Activated CD8-positive, alpha-beta memory T cell treated with anti-CD3 and anti-CD28 coated beads for 24 hours (primary cell): ENCODE measurements around the gene SEMA3C.

ENCODE experiments used
- DNase-seq: peaks from one replicate; pipeline ENCODE4 v3.0.0-alpha.2; 2020

The SEMA3C gene

GRCh38 chr7:80884511-80885195 lies 34.2 kb downstream of the SEMA3C start:
- DNase-seq, result no peak

GRCh38 chr7:80883154-80884025 lies 35.5 kb downstream of the SEMA3C start:
- no peak for DNase-seq

- no peak for DNase-seq
Measured at GRCh38 chr7:80882213-80882801, 36.5 kb downstream of the SEMA3C start.

GRCh38 chr7:80881351-80881900 lies 37.4 kb downstream of the SEMA3C start:
- no peak for DNase-seq

GRCh38 chr7:80879849-80880248 lies 39.0 kb downstream of the SEMA3C start:
- no peak for DNase-seq

- no peak for DNase-seq
Measured at GRCh38 chr7:80876894-80877414, 41.9 kb downstream of the SEMA3C start.

- DNase-seq, result no peak
Measured at GRCh38 chr7:80875537-80876120, 43.2 kb downstream of the SEMA3C start.

- DNase-seq, result no peak
Measured at GRCh38 chr7:80873140-80873539, 45.7 kb downstream of the SEMA3C start.

GRCh38 chr7:80871228-80871627 lies 47.6 kb downstream of the SEMA3C start:
- DNase-seq, result no peak

GRCh38 chr7:80870813-80871212 lies 48.0 kb downstream of the SEMA3C start:
- DNase-seq, result no peak

GRCh38 chr7:80869821-80870751 lies 48.8 kb downstream of the SEMA3C start:
- no peak for DNase-seq

- DNase-seq, result no peak
Measured at GRCh38 chr7:80869106-80869784, 49.6 kb downstream of the SEMA3C start.

- no peak for DNase-seq
Measured at GRCh38 chr7:80868566-80868965, 50.3 kb downstream of the SEMA3C start.

GRCh38 chr7:80860554-80860953 lies 58.3 kb downstream of the SEMA3C start:
- DNase-seq, result no peak

GRCh38 chr7:80859272-80859970 lies 59.4 kb downstream of the SEMA3C start:
- DNase-seq, result no peak

GRCh38 chr7:80858141-80858903 lies 60.5 kb downstream of the SEMA3C start:
- no peak for DNase-seq

- no peak for DNase-seq
Measured at GRCh38 chr7:80856769-80857168, 62.1 kb downstream of the SEMA3C start.

GRCh38 chr7:80851896-80852476 lies 66.9 kb downstream of the SEMA3C start:
- no peak for DNase-seq

- no peak for DNase-seq
Measured at GRCh38 chr7:80848841-80849240, 70.0 kb downstream of the SEMA3C start.
